Neuronal stem cell (in vitro differentiated cells): ENCODE data around the gene STK38L.

Source experiments
- DNase-seq: peaks from one replicate; pipeline ENCODE4 v3.0.0-alpha.2; 2013; ENCODE audit warnings: low spot score
- H2AFZ ChIP-seq: one replicate; pipeline ENCODE4 v1.6.1; 2013; ENCODE audit warnings: mild to moderate bottlenecking, low read length, inconsistent platforms
- H2AK5ac ChIP-seq: 2 replicates; pipeline ENCODE4 v1.6.1; 2013; ENCODE audit warnings: low read depth, mild to moderate bottlenecking, inconsistent platforms, low read length, moderate library complexity, mixed read lengths
- H2BK120ac ChIP-seq: 2 replicates; pipeline ENCODE4 v1.6.1; 2013; ENCODE audit warnings: low read depth, mild to moderate bottlenecking, inconsistent platforms, low read length, moderate library complexity, mixed read lengths
- H2BK12ac ChIP-seq: one replicate; pipeline ENCODE4 v1.6.1; 2013; ENCODE audit warnings: low read length, inconsistent platforms
- H2BK15ac ChIP-seq: 2 replicates; pipeline ENCODE4 v1.6.1; 2013; ENCODE audit warnings: mild to moderate bottlenecking, low read length, inconsistent platforms, mixed read lengths
- H2BK5ac ChIP-seq: one replicate; pipeline ENCODE4 v1.6.1; 2013; ENCODE audit warnings: inconsistent platforms, mild to moderate bottlenecking, low read length, moderate library complexity
- H3K14ac ChIP-seq: one replicate; pipeline ENCODE4 v1.6.1; 2013; ENCODE audit warnings: low read length, inconsistent platforms
- H3K18ac ChIP-seq: 2 replicates; pipeline ENCODE4 v1.6.1; 2013; ENCODE audit warnings: low read length, inconsistent platforms
- H3K23ac ChIP-seq: 2 replicates; pipeline ENCODE4 v1.6.1; 2013; ENCODE audit warnings: low read depth, mild to moderate bottlenecking, mixed read lengths, low read length, inconsistent platforms; ENCODE audit not compliant: poor library complexity
- H3K27ac ChIP-seq: replicated peaks from 3 replicates; pipeline ENCODE4 v1.5.1; 2013; ENCODE audit warnings: low read length, inconsistent platforms
- H3K27me3 ChIP-seq, 3 experiments: 2 replicates each; pipeline ENCODE4 v1.6.1; 2013; ENCODE audit warnings: low read length in 3 of 3, mild to moderate bottlenecking in 2 of 3, inconsistent platforms in 1 of 3, low read depth in 1 of 3, mixed read lengths in 1 of 3, moderate library complexity in 1 of 3; ENCODE audit not compliant: control insufficient read depth in 3 of 3, insufficient read depth in 3 of 3
- H3K36me3 ChIP-seq, 2 donors: replicated peaks in 1 of 2; 2 replicates each; pipeline ENCODE4 v1.6.1; 2013; ENCODE audit warnings: low read length in 2 of 2; ENCODE audit not compliant: control insufficient read depth in 2 of 2, insufficient read depth in 2 of 2
- H3K4ac ChIP-seq: 2 replicates; pipeline ENCODE4 v1.6.1; 2013; ENCODE audit warnings: inconsistent platforms, mild to moderate bottlenecking, low read length, moderate library complexity
- H3K4me1 ChIP-seq, 2 donors: 1 replicate in 1 of 2; 2 replicates in 1 of 2; pipeline ENCODE4 v1.6.1; 2013; ENCODE audit warnings: low read length in 2 of 2, low read depth in 1 of 2; ENCODE audit not compliant: control insufficient read depth in 2 of 2, insufficient read depth in 1 of 2
- H3K4me2 ChIP-seq: one replicate; pipeline ENCODE4 v1.6.1; 2013; ENCODE audit warnings: mild to moderate bottlenecking, low read length, inconsistent platforms; ENCODE audit not compliant: insufficient read depth, poor library complexity, severe bottlenecking
- H3K4me3 ChIP-seq, 2 donors: 2 replicates each; pipeline ENCODE4 v1.5.1; 2013; ENCODE audit warnings: low read length in 2 of 2, mild to moderate bottlenecking in 2 of 2, inconsistent platforms in 1 of 2, moderate library complexity in 1 of 2
- H3K79me1 ChIP-seq: one replicate; pipeline ENCODE4 v1.6.1; 2013; ENCODE audit warnings: low read depth, mild to moderate bottlenecking, inconsistent platforms, low read length, moderate library complexity
- H3K9ac ChIP-seq: one replicate; pipeline ENCODE4 v1.6.1; 2013; ENCODE audit warnings: mild to moderate bottlenecking, low read depth, low read length, inconsistent platforms; ENCODE audit not compliant: poor library complexity
- H3K9me3 ChIP-seq, 2 donors: replicated peaks in 1 of 2; 2 replicates each; pipeline versions ENCODE3 to v1.6.1; 2013; ENCODE audit warnings: low read length in 2 of 2, mild to moderate bottlenecking in 2 of 2, inconsistent platforms in 1 of 2, low read depth in 1 of 2, mixed read lengths in 1 of 2, moderate library complexity in 1 of 2; ENCODE audit not compliant: control insufficient read depth in 2 of 2, insufficient read depth in 1 of 2
- H4K8ac ChIP-seq: one replicate; pipeline ENCODE4 v1.6.1; 2013; ENCODE audit warnings: low read depth, mild to moderate bottlenecking, inconsistent platforms, low read length, moderate library complexity
- H4K91ac ChIP-seq: one replicate; pipeline ENCODE4 v1.6.1; 2013; ENCODE audit warnings: low read length, low read depth, mild to moderate bottlenecking, inconsistent platforms; ENCODE audit not compliant: poor library complexity
- WGBS, 2 donors: extraction: QIAGEN DNeasy Blood & Tissue Kit; methylation state at CpG; one replicate each; pipeline ENCODE4 v1.1.7; 2013; ENCODE audit warnings: missing lambda C conversion rate in 2 of 2, mixed read lengths in 1 of 2; ENCODE audit not compliant: insufficient read length in 2 of 2, insufficient replicate concordance in 1 of 2; ENCODE audit errors: extremely low coverage in 2 of 2; 5-methylcytosine and 5-hydroxymethylcytosine counted together

Gene STK38L

DNA sequence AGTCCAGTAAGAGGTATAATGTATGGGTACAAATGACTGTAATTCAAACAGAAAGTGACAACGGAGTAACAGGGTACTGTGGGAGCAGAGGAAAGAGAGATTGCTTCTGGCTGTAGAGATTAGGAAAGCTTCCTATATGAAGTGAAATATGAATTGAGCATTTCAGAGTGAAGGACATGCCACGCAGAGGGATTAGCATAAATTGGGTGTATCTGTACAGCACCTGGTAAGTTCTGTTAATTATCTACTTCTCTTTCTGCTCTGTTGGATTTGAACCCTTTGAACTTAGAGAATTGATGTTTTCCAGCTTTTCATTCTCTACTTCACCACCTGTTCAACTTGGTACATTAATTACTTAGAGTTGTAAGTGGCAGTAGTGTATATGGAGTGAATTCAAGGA, 8.8 kb downstream of the STK38L start:
- no peak overlapping the region for H2AK5ac ChIP-seq
- no peak overlapping the region for H4K91ac ChIP-seq
- no CpG with 5 or more reads among the region's 2 CpGs for WGBS, 2 donors

DNA sequence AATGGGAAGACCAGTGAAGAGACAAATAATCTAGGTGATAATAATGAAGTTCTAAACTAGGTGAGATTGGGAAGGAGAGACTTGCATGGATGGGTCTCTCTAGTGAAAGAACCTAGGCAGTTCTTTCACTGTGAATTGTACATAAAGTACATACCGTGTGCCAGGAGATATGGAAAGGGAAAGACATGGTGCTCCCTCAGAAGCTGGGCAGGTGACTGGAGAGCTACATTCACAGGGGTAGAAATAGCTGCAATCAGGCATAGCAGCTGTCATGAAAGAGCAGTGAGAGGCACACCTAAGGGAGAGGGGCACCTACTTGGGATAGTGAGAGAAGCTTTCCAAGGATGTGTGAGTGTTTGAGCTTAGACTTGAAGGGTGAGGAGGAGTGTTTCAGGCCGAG, 9.3 kb downstream of the STK38L start:
- Histone ChIP-seq H2BK5ac (no peak overlapping the region), H2BK120ac (no peak overlapping the region), H3K4me3 (no peak overlapping the region), H3K14ac (no peak overlapping the region), H3K23ac (no peak overlapping the region), H2AFZ (no peak overlapping the region), H3K4me2 (no peak overlapping the region), H3K9me3 (peaks cover 2 to 17% of the 10 kb centered on the region in 2 donors), H2AK5ac (no peak overlapping the region), H3K27ac (no peak overlapping the region), H3K4ac (no peak overlapping the region), H2BK15ac (no peak overlapping the region), H3K27me3 (no peaks in the 10 kb centered on the region), H3K18ac (no peak overlapping the region), H3K79me1 (no peaks in the 10 kb centered on the region), H4K91ac (no peak overlapping the region), H2BK12ac (no peak overlapping the region), H4K8ac (no peak overlapping the region), H3K4me1 (no peaks in the 10 kb centered on the region), H3K36me3 (peaks cover 0 to 4% of the 10 kb centered on the region in 2 donors), H3K9ac (no peak overlapping the region)
- DNase-seq, result no peak
- no CpG with 5 or more reads among the region's 2 CpGs for WGBS, 2 donors

More for the DNA sequence above, 8.8 kb downstream of the STK38L start:
- Histone ChIP-seq H2BK15ac (no peak overlapping the region), H2BK5ac (no peak overlapping the region), H3K27me3 (no peaks in the 10 kb centered on the region), H3K4me2 (no peak overlapping the region), H3K4me1 (no peaks in the 10 kb centered on the region), H3K4me3 (no peak overlapping the region), H2BK12ac (no peak overlapping the region), H3K27ac (no peak overlapping the region), H4K8ac (no peak overlapping the region), H3K9me3 (peaks cover 2 to 17% of the 10 kb centered on the region in 2 donors), H3K9ac (no peak overlapping the region), H3K36me3 (peaks cover 0 to 4% of the 10 kb centered on the region in 2 donors), H2AFZ (no peak overlapping the region), H3K18ac (no peak overlapping the region), H3K79me1 (no peaks in the 10 kb centered on the region), H2BK120ac (no peak overlapping the region), H3K14ac (no peak overlapping the region), H3K4ac (no peak overlapping the region), H3K23ac (no peak overlapping the region)
- DNase-seq, result no peak

DNA sequence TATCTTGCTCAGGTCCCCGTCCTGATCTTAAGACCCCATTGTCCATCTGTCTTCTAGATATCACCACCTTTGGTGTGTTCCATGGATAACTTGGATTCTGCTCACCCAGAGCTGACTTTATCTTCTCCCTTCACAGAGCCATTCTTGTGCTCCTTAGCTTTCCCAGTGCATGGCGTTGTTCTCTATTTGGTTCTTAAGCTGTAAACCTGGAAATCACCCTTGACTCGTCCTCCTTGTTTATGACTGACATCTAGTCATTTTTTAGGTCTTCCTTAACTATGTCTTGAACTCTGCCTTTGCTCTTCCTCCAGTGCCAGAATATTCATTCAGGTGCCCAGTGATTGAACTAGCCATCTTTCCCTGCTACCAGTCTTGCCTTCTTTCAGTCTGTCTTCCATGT, 11.7 kb downstream of the STK38L start:
- Histone ChIP-seq H4K8ac (no peak overlapping the region), H3K27me3 (no peaks in the 10 kb centered on the region), H3K4me3 (no peak overlapping the region), H3K4ac (no peak overlapping the region), H3K36me3 (peaks cover 0 to 4% of the 10 kb centered on the region in 2 donors), H2AK5ac (no peak overlapping the region), H2BK12ac (no peak overlapping the region), H2AFZ (no peak overlapping the region), H2BK120ac (no peak overlapping the region), H3K18ac (no peak overlapping the region), H3K27ac (no peak overlapping the region), H3K14ac (no peak overlapping the region), H2BK15ac (no peak overlapping the region), H3K4me1 (peaks cover 3 to 10% of the 10 kb centered on the region in 2 donors), H3K79me1 (no peaks in the 10 kb centered on the region), H3K4me2 (no peak overlapping the region), H4K91ac (no peak overlapping the region), H2BK5ac (no peak overlapping the region), H3K9me3 (peaks cover 2 to 17% of the 10 kb centered on the region in 2 donors), H3K23ac (no peak overlapping the region), H3K9ac (no peak overlapping the region)
- WGBS, 2 donors, result no CpG with 5 or more reads among the region's 3 CpGs
- DNase-seq, result no peak

DNA sequence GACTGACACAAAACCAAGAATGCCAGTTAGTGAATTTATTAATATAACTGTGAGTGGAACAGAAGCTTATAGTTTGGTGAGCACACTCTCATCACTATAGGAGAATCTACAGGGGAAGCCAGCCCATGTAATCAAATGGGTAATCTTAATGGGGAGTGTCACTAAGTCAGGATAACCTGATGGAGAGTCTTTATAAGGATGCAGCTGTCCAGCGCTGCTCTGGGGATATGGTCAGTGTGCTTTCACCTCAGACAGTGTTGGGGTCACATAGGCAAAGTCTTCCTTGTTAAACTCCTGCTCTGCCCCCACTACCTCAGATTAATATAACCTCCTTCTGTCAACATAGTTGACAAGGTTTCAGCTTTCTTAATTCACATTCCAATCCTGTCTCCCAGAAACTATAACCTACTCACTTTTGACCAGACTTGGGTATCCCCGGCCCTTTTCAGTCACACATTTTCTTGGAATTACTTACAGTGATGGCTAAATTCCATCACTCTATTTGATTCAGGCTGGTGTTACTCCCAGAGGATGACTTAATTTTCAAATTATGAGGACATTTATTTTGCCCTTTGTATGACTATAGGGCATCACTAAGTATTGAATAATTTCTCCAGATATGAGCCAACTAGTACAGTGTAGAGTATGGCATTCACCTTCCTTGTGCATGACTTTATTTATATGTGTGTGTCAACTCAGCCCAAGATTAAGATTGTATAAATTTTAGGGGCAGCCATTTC, 13.2 kb downstream of the STK38L start:
- no peaks in the 10 kb centered on the region for H3K79me1 ChIP-seq
- H2AFZ ChIP-seq, result no peak overlapping the region
- no CpG with 5 or more reads among the region's 2 CpGs for WGBS, 2 donors
- no peak overlapping the region for H3K23ac ChIP-seq
- H3K27ac ChIP-seq, result no peak overlapping the region
- H2BK5ac ChIP-seq, result no peak overlapping the region
- H4K8ac ChIP-seq, result no peak overlapping the region
- H3K36me3 ChIP-seq, result peaks cover 0 to 4% of the 10 kb centered on the region in 2 donors
- no peak for DNase-seq
- no peak overlapping the region for H3K4me3 ChIP-seq
- no peak overlapping the region for H2BK12ac ChIP-seq
- H2BK120ac ChIP-seq, result no peak overlapping the region
- H3K4me1 ChIP-seq, result peaks cover 3 to 10% of the 10 kb centered on the region in 2 donors
- H3K18ac ChIP-seq, result no peak overlapping the region
- H3K4me2 ChIP-seq, result no peak overlapping the region
- no peak overlapping the region for H3K4ac ChIP-seq
- no peak overlapping the region for H2AK5ac ChIP-seq
- H3K9ac ChIP-seq, result no peak overlapping the region
- H3K9me3 ChIP-seq, result peaks cover 2 to 17% of the 10 kb centered on the region in 2 donors
- no peak overlapping the region for H4K91ac ChIP-seq
- H2BK15ac ChIP-seq, result no peak overlapping the region
- no peaks in the 10 kb centered on the region for H3K27me3 ChIP-seq
- H3K14ac ChIP-seq, result no peak overlapping the region
